Glutamatergic neuron (in vitro differentiated cells): ENCODE measurements around the gene PHLPP1. TPM values are rescaled to one million over a fixed set of nuclear protein-coding genes. Genes with fewer than 3 reads are reported as not detected.

Experiments used
- DNase-seq: peaks from one replicate; pipeline ENCODE4 v3.0.0; 2022
- H3K27ac Mint-ChIP-seq: one replicate; pipeline ENCODE4 v1.8.0; 2020; ENCODE audit warnings: mild to moderate bottlenecking, mixed read lengths, inconsistent platforms; ENCODE audit not compliant: unreplicated experiment
- H3K27me3 Mint-ChIP-seq: one replicate; pipeline ENCODE4 v1.8.0; 2020; ENCODE audit warnings: mild to moderate bottlenecking, moderate library complexity, mixed read lengths, inconsistent platforms; ENCODE audit not compliant: unreplicated experiment
- H3K36me3 Mint-ChIP-seq: one replicate; pipeline ENCODE4 v1.8.0; 2020; ENCODE audit warnings: mild to moderate bottlenecking, mixed read lengths, inconsistent platforms; ENCODE audit not compliant: unreplicated experiment
- H3K4me1 Mint-ChIP-seq: one replicate; pipeline ENCODE4 v1.8.0; 2020; ENCODE audit warnings: mild to moderate bottlenecking, low read depth, mixed read lengths, inconsistent platforms; ENCODE audit not compliant: unreplicated experiment
- H3K4me3 Mint-ChIP-seq: one replicate; pipeline ENCODE4 v1.8.0; 2020; ENCODE audit warnings: mild to moderate bottlenecking, mixed read lengths, inconsistent platforms; ENCODE audit not compliant: unreplicated experiment
- H3K9me3 Mint-ChIP-seq: one replicate; pipeline ENCODE4 v1.8.0; 2020; ENCODE audit warnings: mild to moderate bottlenecking, moderate library complexity, mixed read lengths, inconsistent platforms; ENCODE audit not compliant: unreplicated experiment
- total RNA-seq: library from RNA; stranded (reverse); fragmentation: NEBNext Ultra II Directional; extraction: Animal tissue kit (Norgen Biotek cat#: 25700); gene quantifications from one replicate; pipeline ENCODE4 v1.2.1, GENCODE V29; 2021; ENCODE audit not compliant: unreplicated experiment
- TF ChIP-seq, protein P1 (sequence below): fragments of 200-600 bp; sonication (generic); IDR thresholded peaks from one replicate; pipeline ENCODE4 v1.5.0; 2021; ENCODE audit not compliant: partially characterized antibody, unreplicated experiment

Gene PHLPP1
- total RNA-seq, 1 donor from 2014 or later: 14.0 TPM

GRCh38 chr18:63007231-63007630 is 291.9 kb downstream of the PHLPP1 start:
- H3K9me3 Mint-ChIP-seq: peaks cover 3% of the 10 kb centered on the region
- H3K27ac Mint-ChIP-seq: no peak overlapping the region
- peaks cover 8% of the 10 kb centered on the region for H3K36me3 Mint-ChIP-seq
- peaks cover 9% of the 10 kb centered on the region for H3K27me3 Mint-ChIP-seq
- H3K4me1 Mint-ChIP-seq: no peaks in the 10 kb centered on the region
- no peak overlapping the region for H3K4me3 Mint-ChIP-seq
- DNase-seq: no peak
- TF ChIP-seq, protein P1, sequence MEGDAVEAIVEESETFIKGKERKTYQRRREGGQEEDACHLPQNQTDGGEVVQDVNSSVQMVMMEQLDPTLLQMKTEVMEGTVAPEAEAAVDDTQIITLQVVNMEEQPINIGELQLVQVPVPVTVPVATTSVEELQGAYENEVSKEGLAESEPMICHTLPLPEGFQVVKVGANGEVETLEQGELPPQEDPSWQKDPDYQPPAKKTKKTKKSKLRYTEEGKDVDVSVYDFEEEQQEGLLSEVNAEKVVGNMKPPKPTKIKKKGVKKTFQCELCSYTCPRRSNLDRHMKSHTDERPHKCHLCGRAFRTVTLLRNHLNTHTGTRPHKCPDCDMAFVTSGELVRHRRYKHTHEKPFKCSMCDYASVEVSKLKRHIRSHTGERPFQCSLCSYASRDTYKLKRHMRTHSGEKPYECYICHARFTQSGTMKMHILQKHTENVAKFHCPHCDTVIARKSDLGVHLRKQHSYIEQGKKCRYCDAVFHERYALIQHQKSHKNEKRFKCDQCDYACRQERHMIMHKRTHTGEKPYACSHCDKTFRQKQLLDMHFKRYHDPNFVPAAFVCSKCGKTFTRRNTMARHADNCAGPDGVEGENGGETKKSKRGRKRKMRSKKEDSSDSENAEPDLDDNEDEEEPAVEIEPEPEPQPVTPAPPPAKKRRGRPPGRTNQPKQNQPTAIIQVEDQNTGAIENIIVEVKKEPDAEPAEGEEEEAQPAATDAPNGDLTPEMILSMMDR: no peak

GRCh38 chr18:63016270-63016669 is 300.9 kb downstream of the PHLPP1 start:
- DNase-seq: peak; percentile 32
- Mint-ChIP-seq H3K27me3 (peaks cover 2% of the 10 kb centered on the region), H3K4me3 (no peak overlapping the region), H3K36me3 (peaks cover 7% of the 10 kb centered on the region), H3K27ac (no peak overlapping the region), H3K4me1 (no peaks in the 10 kb centered on the region), H3K9me3 (no peaks in the 10 kb centered on the region)
- TF ChIP-seq, protein P1: peak; percentile 80

DNA sequence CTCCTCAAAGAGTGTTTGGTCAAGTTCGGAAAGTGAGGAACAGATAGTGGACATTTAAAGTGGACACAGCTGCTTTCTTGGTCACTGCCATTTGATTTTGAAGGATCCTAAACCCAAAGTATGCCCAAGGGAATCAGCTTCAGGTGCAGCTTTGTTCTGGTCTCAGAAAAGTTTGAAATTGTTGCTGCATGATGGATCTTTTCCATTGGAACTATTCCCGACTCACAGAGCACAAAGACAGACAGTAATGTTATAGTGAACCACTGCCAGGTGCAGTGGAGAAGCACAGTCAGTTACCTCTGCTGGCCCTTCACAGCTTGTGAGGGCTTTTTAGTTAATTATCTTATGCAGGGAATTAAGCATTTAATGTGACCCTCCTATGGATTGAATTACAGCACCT is 301.7 kb downstream of the PHLPP1 start:
- no peak for DNase-seq
- no peak overlapping the region for H3K4me3 Mint-ChIP-seq
- peaks cover 2% of the 10 kb centered on the region for H3K27me3 Mint-ChIP-seq
- no peaks in the 10 kb centered on the region for H3K9me3 Mint-ChIP-seq
- TF ChIP-seq, protein P1: no peak
- H3K4me1 Mint-ChIP-seq: no peaks in the 10 kb centered on the region
- H3K36me3 Mint-ChIP-seq: peaks cover 7% of the 10 kb centered on the region
- no peak overlapping the region for H3K27ac Mint-ChIP-seq

- H3K4me3 Mint-ChIP-seq: no peak overlapping the region
- peaks cover 2% of the 10 kb centered on the region for H3K27me3 Mint-ChIP-seq
- peaks cover 7% of the 10 kb centered on the region for H3K36me3 Mint-ChIP-seq
- H3K27ac Mint-ChIP-seq: no peak overlapping the region
- TF ChIP-seq, protein P1: no peak
- DNase-seq: no peak
- H3K9me3 Mint-ChIP-seq: no peaks in the 10 kb centered on the region
- no peaks in the 10 kb centered on the region for H3K4me1 Mint-ChIP-seq
These were observed 302.6 kb downstream of the PHLPP1 start for GRCh38 chr18:63017977-63018376.

DNA sequence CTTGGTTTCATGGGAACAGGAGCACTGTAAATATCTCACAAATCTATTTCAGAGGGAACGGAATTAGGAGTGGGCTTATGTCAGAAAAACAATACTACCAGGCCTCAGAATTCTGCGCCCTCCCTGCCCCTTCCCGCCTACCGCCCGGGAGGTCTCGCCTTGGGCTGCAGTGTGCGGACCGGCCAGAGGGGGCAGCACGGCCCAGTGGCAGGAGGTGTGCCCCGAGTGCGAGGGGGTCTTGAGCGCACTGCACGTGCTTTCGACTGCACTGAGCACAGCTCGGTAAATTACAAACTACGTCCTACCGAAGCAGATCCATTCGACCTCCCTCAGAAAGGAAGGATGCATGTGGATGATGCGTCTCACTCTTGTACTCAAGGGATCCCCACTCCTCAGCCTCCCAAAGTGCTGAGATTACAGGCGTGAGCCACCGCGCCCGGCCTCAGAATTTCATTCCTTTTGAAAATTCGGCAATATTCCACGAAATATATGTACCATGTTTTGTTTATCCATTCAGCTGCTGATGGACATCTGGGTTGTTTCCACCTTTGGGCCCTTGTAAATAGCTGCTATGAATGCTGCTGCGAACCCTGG is 307.2 kb downstream of the PHLPP1 start:
- no peaks in the 10 kb centered on the region for H3K4me1 Mint-ChIP-seq
- TF ChIP-seq, protein P1: peak; percentile 73
- H3K27ac Mint-ChIP-seq: no peak overlapping the region
- H3K4me3 Mint-ChIP-seq: no peak overlapping the region
- peaks cover 7% of the 10 kb centered on the region for H3K36me3 Mint-ChIP-seq
- H3K27me3 Mint-ChIP-seq: peaks cover 3% of the 10 kb centered on the region
- no peaks in the 10 kb centered on the region for H3K9me3 Mint-ChIP-seq
- DNase-seq: peak; percentile 66
